Measurements from ENCODE around the gene DGLUCY.

DNA sequence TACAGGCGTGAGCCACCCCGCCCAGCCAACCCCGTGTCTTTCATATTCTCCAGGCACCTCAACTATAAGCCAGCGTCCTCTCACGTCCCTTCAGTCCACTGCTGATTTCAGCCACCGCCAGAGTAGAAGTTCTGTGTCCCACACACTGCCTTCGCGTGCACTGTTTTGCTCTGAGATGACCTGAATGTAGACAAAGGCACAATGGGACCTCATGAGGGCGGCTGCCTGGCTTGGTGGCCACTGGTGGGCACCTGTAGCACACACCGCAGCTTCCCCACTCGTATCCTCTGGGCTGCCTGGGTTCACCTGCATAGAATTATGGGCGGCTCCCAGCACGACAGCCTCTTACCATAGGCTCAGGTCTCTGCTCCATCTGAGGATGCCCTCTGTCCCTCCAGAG lies 73.4 kb downstream of the DGLUCY start:
- TF ChIP-seq EGR1 (IDR thresholded peaks at IDR 0.05; ENCODE audit: low read depth) (no peak), YY1 (IDR thresholded peaks at IDR 0.05; ENCODE audit: extremely low read depth, insufficient replicate concordance, low read depth, low read length) (no peak), EZH2phosphoT487 (IDR thresholded peaks at IDR 0.05; ENCODE audit: borderline replicate concordance) (no peak), POLR2A (IDR thresholded peaks at IDR 0.05; ENCODE audit: borderline replicate concordance, extremely low read depth, insufficient read depth, insufficient read length) (no peak), CTCF (IDR thresholded peaks at IDR 0.05 in 2 of 3, conservative IDR thresholded peaks at IDR 0.05 in 1 of 3; ENCODE audit: borderline replicate concordance in 1 of 3, insufficient read depth in 1 of 3, low read depth in 2 of 3, low read length in 2 of 3) (no peak), SP1 (IDR thresholded peaks at IDR 0.05; ENCODE audit: low read depth) (no peak), POLR2AphosphoS5 (IDR thresholded peaks at IDR 0.05; ENCODE audit: low read depth, low read length) (no peak), JUND (IDR thresholded peaks at IDR 0.05) (no peak), RAD21 (IDR thresholded peaks at IDR 0.05; ENCODE audit: low read depth) (no peak), EZH2 (IDR thresholded peaks at IDR 0.05) (no peak), SIN3A (IDR thresholded peaks at IDR 0.05; ENCODE audit: low read depth) (no peak)
- TF ChIP-seq, protein P1, sequence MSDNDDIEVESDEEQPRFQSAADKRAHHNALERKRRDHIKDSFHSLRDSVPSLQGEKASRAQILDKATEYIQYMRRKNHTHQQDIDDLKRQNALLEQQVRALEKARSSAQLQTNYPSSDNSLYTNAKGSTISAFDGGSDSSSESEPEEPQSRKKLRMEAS (IDR thresholded peaks at IDR 0.05), result no peak
- TF ChIP-seq, protein P2, sequence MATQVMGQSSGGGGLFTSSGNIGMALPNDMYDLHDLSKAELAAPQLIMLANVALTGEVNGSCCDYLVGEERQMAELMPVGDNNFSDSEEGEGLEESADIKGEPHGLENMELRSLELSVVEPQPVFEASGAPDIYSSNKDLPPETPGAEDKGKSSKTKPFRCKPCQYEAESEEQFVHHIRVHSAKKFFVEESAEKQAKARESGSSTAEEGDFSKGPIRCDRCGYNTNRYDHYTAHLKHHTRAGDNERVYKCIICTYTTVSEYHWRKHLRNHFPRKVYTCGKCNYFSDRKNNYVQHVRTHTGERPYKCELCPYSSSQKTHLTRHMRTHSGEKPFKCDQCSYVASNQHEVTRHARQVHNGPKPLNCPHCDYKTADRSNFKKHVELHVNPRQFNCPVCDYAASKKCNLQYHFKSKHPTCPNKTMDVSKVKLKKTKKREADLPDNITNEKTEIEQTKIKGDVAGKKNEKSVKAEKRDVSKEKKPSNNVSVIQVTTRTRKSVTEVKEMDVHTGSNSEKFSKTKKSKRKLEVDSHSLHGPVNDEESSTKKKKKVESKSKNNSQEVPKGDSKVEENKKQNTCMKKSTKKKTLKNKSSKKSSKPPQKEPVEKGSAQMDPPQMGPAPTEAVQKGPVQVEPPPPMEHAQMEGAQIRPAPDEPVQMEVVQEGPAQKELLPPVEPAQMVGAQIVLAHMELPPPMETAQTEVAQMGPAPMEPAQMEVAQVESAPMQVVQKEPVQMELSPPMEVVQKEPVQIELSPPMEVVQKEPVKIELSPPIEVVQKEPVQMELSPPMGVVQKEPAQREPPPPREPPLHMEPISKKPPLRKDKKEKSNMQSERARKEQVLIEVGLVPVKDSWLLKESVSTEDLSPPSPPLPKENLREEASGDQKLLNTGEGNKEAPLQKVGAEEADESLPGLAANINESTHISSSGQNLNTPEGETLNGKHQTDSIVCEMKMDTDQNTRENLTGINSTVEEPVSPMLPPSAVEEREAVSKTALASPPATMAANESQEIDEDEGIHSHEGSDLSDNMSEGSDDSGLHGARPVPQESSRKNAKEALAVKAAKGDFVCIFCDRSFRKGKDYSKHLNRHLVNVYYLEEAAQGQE (IDR thresholded peaks at IDR 0.05; ENCODE audit: low read depth), result no peak
- TF ChIP-seq, protein P3, sequence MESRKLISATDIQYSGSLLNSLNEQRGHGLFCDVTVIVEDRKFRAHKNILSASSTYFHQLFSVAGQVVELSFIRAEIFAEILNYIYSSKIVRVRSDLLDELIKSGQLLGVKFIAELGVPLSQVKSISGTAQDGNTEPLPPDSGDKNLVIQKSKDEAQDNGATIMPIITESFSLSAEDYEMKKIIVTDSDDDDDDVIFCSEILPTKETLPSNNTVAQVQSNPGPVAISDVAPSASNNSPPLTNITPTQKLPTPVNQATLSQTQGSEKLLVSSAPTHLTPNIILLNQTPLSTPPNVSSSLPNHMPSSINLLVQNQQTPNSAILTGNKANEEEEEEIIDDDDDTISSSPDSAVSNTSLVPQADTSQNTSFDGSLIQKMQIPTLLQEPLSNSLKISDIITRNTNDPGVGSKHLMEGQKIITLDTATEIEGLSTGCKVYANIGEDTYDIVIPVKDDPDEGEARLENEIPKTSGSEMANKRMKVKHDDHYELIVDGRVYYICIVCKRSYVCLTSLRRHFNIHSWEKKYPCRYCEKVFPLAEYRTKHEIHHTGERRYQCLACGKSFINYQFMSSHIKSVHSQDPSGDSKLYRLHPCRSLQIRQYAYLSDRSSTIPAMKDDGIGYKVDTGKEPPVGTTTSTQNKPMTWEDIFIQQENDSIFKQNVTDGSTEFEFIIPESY (IDR thresholded peaks at IDR 0.05; ENCODE audit: extremely low read depth, insufficient replicate concordance, low read length), result no peak
